ENCODE results near the gene SDSL.

The SDSL gene

GRCh38 chr12:113386866-113387566 is 35.2 kb upstream of the SDSL start:
- Histone ChIP-seq H3K4me1 (ENCODE audit: control insufficient read depth, insufficient read depth, low read length) (no peaks in the 10 kb centered on the region), H3K9me3 (ENCODE audit: control insufficient read depth, insufficient read depth, low read length) (no peaks in the 10 kb centered on the region), H3K36me3 (ENCODE audit: control insufficient read depth, insufficient read depth, low read length) (peaks cover 6% of the 10 kb centered on the region), H3K27me3 (ENCODE audit: control insufficient read depth, insufficient read depth, low read length) (no peaks in the 10 kb centered on the region), H3K27ac (ENCODE audit: low read length) (no peak overlapping the region), H3K4me3 (ENCODE audit: low read length) (no peak overlapping the region)
- DNase-seq (ENCODE audit: low read depth, low spot score), result no peak
- whole genome bisulfite sequencing (ENCODE audit: insufficient coverage, insufficient read length), result no CpG with 5 or more reads among the region's 12 CpGs

- no peaks in the 10 kb centered on the region for H3K4me1 ChIP-seq (ENCODE audit: control insufficient read depth, insufficient read depth, low read length)
- no peak for DNase-seq (ENCODE audit: low read depth, low spot score)
- no peak overlapping the region for H3K4me3 ChIP-seq (ENCODE audit: low read length)
- peaks cover 6% of the 10 kb centered on the region for H3K36me3 ChIP-seq (ENCODE audit: control insufficient read depth, insufficient read depth, low read length)
- H3K27me3 ChIP-seq (ENCODE audit: control insufficient read depth, insufficient read depth, low read length), result no peaks in the 10 kb centered on the region
- no peaks in the 10 kb centered on the region for H3K9me3 ChIP-seq (ENCODE audit: control insufficient read depth, insufficient read depth, low read length)
- no CpG with 5 or more reads among the region's 11 CpGs for WGBS (ENCODE audit: insufficient coverage, insufficient read length)
- no peak overlapping the region for H3K27ac ChIP-seq (ENCODE audit: low read length)
Observed at GRCh38 chr12:113387631-113388030, 34.5 kb upstream of the SDSL start.

DNA sequence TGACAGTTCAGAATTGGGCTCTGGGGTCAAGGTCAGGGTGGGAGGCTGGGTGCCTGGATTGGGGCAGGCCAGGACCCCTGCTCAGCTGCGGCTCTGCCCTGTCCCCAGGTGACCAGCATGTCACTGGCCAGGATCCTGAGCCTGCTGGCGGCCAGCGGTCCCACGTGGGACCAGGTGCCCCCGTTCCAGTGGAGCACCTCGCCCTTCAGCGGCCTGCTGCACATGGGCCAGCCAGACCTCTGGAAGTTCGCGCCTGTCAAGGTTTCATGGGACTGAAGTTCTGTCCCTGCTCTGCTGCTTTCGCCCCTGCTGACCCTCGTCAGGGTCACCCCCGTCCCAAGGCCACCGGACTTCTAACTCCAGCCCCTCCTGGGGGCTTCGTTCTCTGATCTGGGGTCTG is 33.8 kb upstream of the SDSL start:
- H3K36me3 ChIP-seq (ENCODE audit: control insufficient read depth, insufficient read depth, low read length), result peaks cover 6% of the 10 kb centered on the region
- H3K27ac ChIP-seq (ENCODE audit: low read length), result no peak overlapping the region
- H3K4me3 ChIP-seq (ENCODE audit: low read length), result no peak overlapping the region
- H3K4me1 ChIP-seq (ENCODE audit: control insufficient read depth, insufficient read depth, low read length), result no peaks in the 10 kb centered on the region
- no CpG with 5 or more reads among the region's 14 CpGs for WGBS (ENCODE audit: insufficient coverage, insufficient read length)
- DNase-seq (ENCODE audit: low read depth, low spot score), result no peak
- H3K9me3 ChIP-seq (ENCODE audit: control insufficient read depth, insufficient read depth, low read length), result no peaks in the 10 kb centered on the region
- H3K27me3 ChIP-seq (ENCODE audit: control insufficient read depth, insufficient read depth, low read length), result no peaks in the 10 kb centered on the region

DNA sequence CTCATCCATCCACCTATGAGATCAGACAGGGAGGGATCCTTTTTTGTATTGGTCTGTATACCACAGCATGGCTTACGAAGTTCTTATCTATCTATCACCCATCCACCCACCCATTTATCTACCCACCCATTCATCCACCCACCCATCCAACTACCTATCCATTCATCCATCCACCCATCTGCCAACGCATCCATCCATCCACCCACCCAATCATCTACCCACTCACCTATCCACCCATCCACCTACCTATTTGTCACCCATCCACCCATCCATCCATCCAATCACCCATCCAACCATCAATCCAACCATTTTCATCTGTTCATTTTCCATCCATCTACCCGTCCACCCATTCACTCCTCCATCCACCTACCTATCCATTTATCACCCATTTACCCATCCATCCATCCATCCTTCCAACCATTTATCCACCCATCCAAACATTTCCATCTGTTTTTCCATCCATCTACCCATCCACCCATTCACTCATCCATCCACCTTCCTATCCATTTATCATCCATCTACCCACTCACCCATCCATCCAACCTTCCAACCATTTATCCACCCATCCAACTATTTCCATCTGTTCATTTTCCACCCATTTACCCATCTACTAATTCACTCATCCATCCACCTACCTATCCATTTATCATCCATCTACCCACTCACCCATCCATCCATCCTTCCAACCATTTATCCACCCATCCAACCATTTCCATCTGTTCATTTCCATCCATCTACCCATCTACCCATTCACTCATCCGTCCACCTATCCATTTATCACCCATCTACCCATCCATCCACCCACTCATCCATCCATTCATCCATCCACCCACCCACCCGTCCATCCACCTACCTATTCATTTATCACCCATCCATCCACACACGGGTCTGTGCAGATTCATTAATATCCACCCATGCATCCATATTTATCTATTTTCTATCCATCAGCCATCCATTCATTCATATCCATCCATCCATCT is 31.8 kb upstream of the SDSL start:
- Histone ChIP-seq H3K4me1 (ENCODE audit: control insufficient read depth, insufficient read depth, low read length) (no peaks in the 10 kb centered on the region; the same call in 1 of the 2 replicates), H3K9me3 (ENCODE audit: control insufficient read depth, insufficient read depth, low read length) (no peaks in the 10 kb centered on the region), H3K27ac (ENCODE audit: low read length) (no peak overlapping the region), H3K27me3 (ENCODE audit: control insufficient read depth, insufficient read depth, low read length) (no peaks in the 10 kb centered on the region), H3K36me3 (ENCODE audit: control insufficient read depth, insufficient read depth, low read length) (peaks cover 3% of the 10 kb centered on the region), H3K4me3 (ENCODE audit: low read length) (no peak overlapping the region)
- no peak for DNase-seq (ENCODE audit: low read depth, low spot score)
- WGBS (ENCODE audit: insufficient coverage, insufficient read length), result 92% methylated on average over 3 of the region's 6 CpGs

GRCh38 chr12:113391145-113391544 is 31.0 kb upstream of the SDSL start:
- no CpG with 5 or more reads among the region's 3 CpGs for WGBS (ENCODE audit: insufficient coverage, insufficient read length)

DNA sequence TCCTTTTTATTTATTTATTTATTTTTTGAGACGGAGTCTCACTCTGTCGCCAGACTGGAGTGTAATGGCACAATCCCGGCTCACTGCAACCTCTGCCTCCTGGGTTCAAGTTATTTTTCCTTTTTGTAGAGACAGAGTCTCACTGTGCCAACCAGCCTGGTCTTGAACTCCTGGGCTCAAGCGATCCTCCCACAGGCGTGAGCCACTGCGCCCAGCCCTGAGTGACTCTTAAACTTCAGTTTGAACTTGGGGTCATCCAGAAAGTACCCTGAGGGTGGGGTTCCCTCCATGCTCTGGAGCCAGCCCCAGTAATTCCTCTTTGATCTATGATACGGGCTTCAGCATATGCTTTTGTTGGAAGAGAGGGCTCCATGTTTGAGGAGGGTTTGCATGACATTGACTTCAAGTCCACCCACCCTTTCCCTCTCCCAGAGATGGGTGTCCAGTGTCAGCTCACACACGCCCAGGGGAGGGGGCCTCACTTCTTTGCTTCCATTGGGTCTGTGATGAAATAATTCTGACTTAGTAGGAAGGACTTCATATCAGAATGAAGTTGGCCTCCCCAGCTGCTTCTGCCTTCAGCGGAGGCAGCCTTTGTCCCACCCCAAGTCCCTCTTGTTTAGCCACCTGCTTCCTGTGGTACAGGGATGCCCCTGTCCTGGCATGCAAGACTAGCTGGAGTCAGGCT is 30.4 kb upstream of the SDSL start:
- peaks cover 3% of the 10 kb centered on the region for H3K36me3 ChIP-seq (ENCODE audit: control insufficient read depth, insufficient read depth, low read length)
- H3K4me1 ChIP-seq (ENCODE audit: control insufficient read depth, insufficient read depth, low read length), result no peaks in the 10 kb centered on the region; the same call in 1 of the 2 replicates
- WGBS (ENCODE audit: insufficient coverage, insufficient read length), result no CpG with 5 or more reads among the region's 9 CpGs
- DNase-seq (ENCODE audit: low read depth, low spot score), result no peak
- no peak overlapping the region for H3K27ac ChIP-seq (ENCODE audit: low read length)
- no peaks in the 10 kb centered on the region for H3K27me3 ChIP-seq (ENCODE audit: control insufficient read depth, insufficient read depth, low read length)
- no peaks in the 10 kb centered on the region for H3K9me3 ChIP-seq (ENCODE audit: control insufficient read depth, insufficient read depth, low read length)
- H3K4me3 ChIP-seq (ENCODE audit: low read length), result no peak overlapping the region

More at GRCh38 chr12:113391145-113391544, 31.0 kb upstream of the SDSL start:
- Histone ChIP-seq H3K9me3 (ENCODE audit: control insufficient read depth, insufficient read depth, low read length) (no peaks in the 10 kb centered on the region), H3K4me1 (ENCODE audit: control insufficient read depth, insufficient read depth, low read length) (no peaks in the 10 kb centered on the region; the same call in 1 of the 2 replicates), H3K27ac (ENCODE audit: low read length) (no peak overlapping the region), H3K27me3 (ENCODE audit: control insufficient read depth, insufficient read depth, low read length) (no peaks in the 10 kb centered on the region), H3K36me3 (ENCODE audit: control insufficient read depth, insufficient read depth, low read length) (peaks cover 3% of the 10 kb centered on the region), H3K4me3 (ENCODE audit: low read length) (no peak overlapping the region)
- no peak for DNase-seq (ENCODE audit: low read depth, low spot score)

- H3K4me1 ChIP-seq (ENCODE audit: control insufficient read depth, insufficient read depth, low read length), result no peaks in the 10 kb centered on the region; the same call in 1 of the 2 replicates
- no peaks in the 10 kb centered on the region for H3K27me3 ChIP-seq (ENCODE audit: control insufficient read depth, insufficient read depth, low read length)
- no peak overlapping the region for H3K27ac ChIP-seq (ENCODE audit: low read length)
- peaks cover 3% of the 10 kb centered on the region for H3K36me3 ChIP-seq (ENCODE audit: control insufficient read depth, insufficient read depth, low read length)
- H3K9me3 ChIP-seq (ENCODE audit: control insufficient read depth, insufficient read depth, low read length), result no peaks in the 10 kb centered on the region
- no peak overlapping the region for H3K4me3 ChIP-seq (ENCODE audit: low read length)
- no peak for DNase-seq (ENCODE audit: low read depth, low spot score)
- no CpG with 5 or more reads among the region's 7 CpGs for WGBS (ENCODE audit: insufficient coverage, insufficient read length)
Observed at GRCh38 chr12:113392520-113392919, 29.7 kb upstream of the SDSL start.

DNA sequence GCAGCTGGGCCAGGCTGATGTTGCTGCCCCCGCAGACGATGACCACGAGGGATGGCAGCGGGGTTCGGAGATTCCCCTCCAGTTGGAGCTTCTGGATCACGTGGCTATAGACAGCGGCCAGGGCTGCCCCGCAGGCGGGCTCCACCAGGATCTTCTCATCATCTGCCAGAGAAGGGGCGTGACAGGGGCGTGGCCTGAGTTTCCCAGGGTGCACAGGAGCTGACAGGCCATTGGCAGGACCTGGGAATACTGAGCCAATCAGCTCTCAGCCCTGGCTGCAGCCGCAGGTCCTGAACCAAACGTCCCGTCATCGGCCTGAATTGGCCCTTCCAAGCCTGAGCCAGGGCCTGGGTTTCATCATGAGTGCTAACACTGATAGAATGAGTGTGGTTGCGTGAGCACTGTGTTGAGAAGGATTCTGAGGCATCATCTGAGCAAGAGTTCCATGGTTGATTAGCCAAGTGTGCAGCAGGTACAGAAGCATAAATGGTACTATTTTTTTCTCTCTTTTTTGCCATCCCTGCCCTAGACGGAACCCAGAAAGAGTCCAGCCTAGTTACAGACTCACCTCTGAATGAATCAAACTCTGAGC is 29.1 kb upstream of the SDSL start:
- Histone ChIP-seq H3K27ac (ENCODE audit: low read length) (no peak overlapping the region), H3K9me3 (ENCODE audit: control insufficient read depth, insufficient read depth, low read length) (no peaks in the 10 kb centered on the region), H3K4me3 (ENCODE audit: low read length) (no peak overlapping the region), H3K4me1 (ENCODE audit: control insufficient read depth, insufficient read depth, low read length) (no peaks in the 10 kb centered on the region; the same call in 1 of the 2 replicates), H3K36me3 (ENCODE audit: control insufficient read depth, insufficient read depth, low read length) (no peaks in the 10 kb centered on the region; the same call in 1 of the 2 replicates), H3K27me3 (ENCODE audit: control insufficient read depth, insufficient read depth, low read length) (no peaks in the 10 kb centered on the region)
- WGBS (ENCODE audit: insufficient coverage, insufficient read length), result no CpG with 5 or more reads among the region's 17 CpGs
- DNase-seq (ENCODE audit: low read depth, low spot score), result peak; percentile 80

DNA sequence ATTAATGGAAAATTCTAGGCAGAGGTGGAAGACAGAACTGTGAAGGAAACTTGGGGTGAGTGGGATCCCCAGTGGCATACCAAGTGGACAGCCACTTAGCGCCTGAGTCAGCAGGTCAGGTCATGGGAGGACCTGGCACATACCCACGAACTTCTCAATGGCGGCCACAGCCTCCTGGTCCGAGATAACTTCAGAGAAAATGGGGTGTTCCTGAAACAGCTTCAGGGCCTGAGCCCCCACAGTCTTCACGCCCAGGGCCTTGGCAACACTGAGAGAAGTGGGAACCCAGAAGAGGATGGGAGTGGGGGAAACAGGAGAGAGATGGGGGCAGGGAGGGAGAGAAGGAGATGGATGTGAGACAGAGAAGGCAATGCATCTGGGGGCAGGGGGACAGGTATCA is 28.4 kb upstream of the SDSL start:
- H3K4me3 ChIP-seq (ENCODE audit: low read length), result no peak overlapping the region
- H3K27me3 ChIP-seq (ENCODE audit: control insufficient read depth, insufficient read depth, low read length), result no peaks in the 10 kb centered on the region
- H3K27ac ChIP-seq (ENCODE audit: low read length), result no peak overlapping the region
- no peaks in the 10 kb centered on the region; the same call in 1 of the 2 replicates for H3K4me1 ChIP-seq (ENCODE audit: control insufficient read depth, insufficient read depth, low read length)
- no CpG with 5 or more reads among the region's 5 CpGs for WGBS (ENCODE audit: insufficient coverage, insufficient read length)
- H3K9me3 ChIP-seq (ENCODE audit: control insufficient read depth, insufficient read depth, low read length), result no peaks in the 10 kb centered on the region
- DNase-seq (ENCODE audit: low read depth, low spot score), result no peak
- H3K36me3 ChIP-seq (ENCODE audit: control insufficient read depth, insufficient read depth, low read length), result no peaks in the 10 kb centered on the region; the same call in 1 of the 2 replicates

GRCh38 chr12:113395119-113395518 is 27.1 kb upstream of the SDSL start:
- Histone ChIP-seq H3K9me3 (ENCODE audit: control insufficient read depth, insufficient read depth, low read length) (no peaks in the 10 kb centered on the region), H3K27ac (ENCODE audit: low read length) (no peak overlapping the region), H3K36me3 (ENCODE audit: control insufficient read depth, insufficient read depth, low read length) (no peaks in the 10 kb centered on the region; the same call in 1 of the 2 replicates), H3K27me3 (ENCODE audit: control insufficient read depth, insufficient read depth, low read length) (no peaks in the 10 kb centered on the region), H3K4me1 (ENCODE audit: control insufficient read depth, insufficient read depth, low read length) (no peaks in the 10 kb centered on the region; the same call in 1 of the 2 replicates), H3K4me3 (ENCODE audit: low read length) (no peak overlapping the region)
- DNase-seq (ENCODE audit: low read depth, low spot score), result no peak
- no CpG with 5 or more reads among the region's 5 CpGs for WGBS (ENCODE audit: insufficient coverage, insufficient read length)

All from iPS DF 6.9 (cell line).